K562 (cell line): ENCODE measurements around the gene RASGRP1. TPM values are rescaled to one million over a fixed set of nuclear protein-coding genes. Genes with fewer than 3 reads are reported as not detected.

Source experiments
- ATF3 ChIP-seq, 2 experiments: fragments of 450-650 bp in 1 of 2; sonication (generic) in 1 of 2; formaldehyde crosslinking in 1 of 2; IDR thresholded peaks in 1 of 2; conservative IDR thresholded peaks in 1 of 2; 2 replicates each; pipeline versions ENCODE4 v1.6.1 to v1.8.1; 2016 to 2023; ENCODE audit warnings: mild to moderate bottlenecking in 2 of 2, moderate library complexity in 2 of 2, inconsistent platforms in 1 of 2, missing genetic modification reagents in 1 of 2
- CBFA2T2 ChIP-seq: fragments of 450-650 bp; conservative IDR thresholded peaks from 2 replicates; pipeline ENCODE4 v1.6.1; 2017; ENCODE audit warnings: mild to moderate bottlenecking
- CEBPG ChIP-seq, 3 experiments: fragments of 200-800 bp in 1 of 3; sonication (Bioruptor generic) in 1 of 3; sonication (generic) in 1 of 3; formaldehyde crosslinking in 1 of 3; IDR thresholded peaks in 2 of 3; conservative IDR thresholded peaks in 1 of 3; 2 replicates each; pipeline versions ENCODE4 v1.6.1 to v1.8.0; 2016 to 2022; ENCODE audit warnings: missing compliant biosample characterization in 2 of 3, missing genetic modification characterization in 2 of 3, mild to moderate bottlenecking in 1 of 3, missing genetic modification reagents in 1 of 3
- ELF2 ChIP-seq: fragments of 250-450 bp; sonication (Bioruptor Pico); IDR thresholded peaks from 2 replicates; pipeline ENCODE4 v1.5.0; 2021; ENCODE audit warnings: mild to moderate bottlenecking
- MLLT1 ChIP-seq, 2 experiments: fragments of 450-650 bp; IDR thresholded peaks; 2 replicates each; pipeline ENCODE4 v1.6.1; 2016
- PHF20 ChIP-seq: fragments of 450-650 bp; IDR thresholded peaks from 2 replicates; pipeline ENCODE4 v1.6.1; 2018; ENCODE audit not compliant: partially characterized antibody
- ZNF282 ChIP-seq: sonication (generic); formaldehyde crosslinking; IDR thresholded peaks from 2 replicates; pipeline ENCODE4 v1.8.1; 2023; ENCODE audit warnings: missing genetic modification reagents
- ZNF584 ChIP-seq: fragments of 200-800 bp; sonication (Bioruptor generic); IDR thresholded peaks from 2 replicates; pipeline ENCODE4 v1.6.1; 2016; ENCODE audit warnings: low read depth, mild to moderate bottlenecking, missing genetic modification characterization, missing compliant biosample characterization
- ZNF707 ChIP-seq: fragments of 250-450 bp; sonication (Bioruptor Pico); conservative IDR thresholded peaks from 2 replicates; pipeline ENCODE4 v1.8.0; 2022; ENCODE audit warnings: inconsistent platforms, mild to moderate bottlenecking, moderate library complexity
- polyA plus RNA-seq, 8 experiments: library from polyadenylated mRNA; depleted of rRNA in 4 of 8; stranded (reverse) in 5 of 8; unstranded in 3 of 8; fragments of >200 nt; fragmentation: Nextera tagmentation in 2 of 8; fragmentation: Illumina TruSeq in 1 of 8; extraction: Ambion mirVana in 2 of 8; extraction: Trizol in 1 of 8; gene quantifications; 2 replicates each; pipeline versions ENCODE4 v1.2.1 to v1.2.3, GENCODE V29; 2011 to 2014; ENCODE audit warnings: inconsistent platforms in 1 of 8, missing spikeins in 1 of 8
- total RNA-seq, 7 experiments: library from RNA; depleted of rRNA in 6 of 7; stranded (reverse); fragments of >200 nt in 6 of 7; fragmentation: Illumina TruSeq in 2 of 7; extraction: Trizol in 2 of 7; gene quantifications; 2 replicates each; pipeline versions ENCODE4 v1.2.1 to v1.2.3, GENCODE V29; 2011 to 2021; ENCODE audit warnings: low replicate concordance in 1 of 7

RASGRP1 gene
- total and polyA plus RNA-seq, 9 of the 15 experiments (the other 6 are each of a cell fraction or from before 2014, with no cell fraction given): 0.14 to 0.72 (median 0.31) TPM

- TF ChIP-seq ATF3 (IDR thresholded peaks at IDR 0.05): peak; percentile 68; the same call in 1 of the 2 replicates
- no peak for TF ChIP-seq ATF3 (CRISPR knock-in tag; conservative IDR thresholded peaks at IDR 0.05)
- TF ChIP-seq ZNF584 (CRISPR knock-in tag): 0 out of 2 replicates have a peak, but pooled peaks have one; percentile 58
- TF ChIP-seq ZNF282 (CRISPR knock-in tag): no peak
- TF ChIP-seq MLLT1 (IDR thresholded peaks at IDR 0.05): no peak
- TF ChIP-seq ELF2 (CRISPR knock-in tag): no peak
- no peak for TF ChIP-seq ZNF707 (CRISPR knock-in tag)
- no peak for TF ChIP-seq PHF20
- peak; percentile 50; the same call in 1 of the 2 replicates for TF ChIP-seq CEBPG (CRISPR knock-in tag; IDR thresholded peaks at IDR 0.05)
- TF ChIP-seq CEBPG (tag; conservative IDR thresholded peaks at IDR 0.05 in 1 of 2, IDR thresholded peaks at IDR 0.05 in 1 of 2): peak; percentile 69 to 89
- no peak for TF ChIP-seq CBFA2T2
These were observed 55.5 kb downstream of the RASGRP1 start (continued) for GRCh38 chr15:38509152-38509551.
